HS-27A (cell line): ENCODE measurements around the gene TGFB2.
A peak's percentile ranks its signal among the peaks of the same experiment; 100 is the strongest.

ENCODE experiments used
- DNase-seq: peaks from one replicate; pipeline ENCODE4 v3.0.0-alpha.2; 2012; ENCODE audit warnings: low read depth, missing footprints

TGFB2 gene

DNA sequence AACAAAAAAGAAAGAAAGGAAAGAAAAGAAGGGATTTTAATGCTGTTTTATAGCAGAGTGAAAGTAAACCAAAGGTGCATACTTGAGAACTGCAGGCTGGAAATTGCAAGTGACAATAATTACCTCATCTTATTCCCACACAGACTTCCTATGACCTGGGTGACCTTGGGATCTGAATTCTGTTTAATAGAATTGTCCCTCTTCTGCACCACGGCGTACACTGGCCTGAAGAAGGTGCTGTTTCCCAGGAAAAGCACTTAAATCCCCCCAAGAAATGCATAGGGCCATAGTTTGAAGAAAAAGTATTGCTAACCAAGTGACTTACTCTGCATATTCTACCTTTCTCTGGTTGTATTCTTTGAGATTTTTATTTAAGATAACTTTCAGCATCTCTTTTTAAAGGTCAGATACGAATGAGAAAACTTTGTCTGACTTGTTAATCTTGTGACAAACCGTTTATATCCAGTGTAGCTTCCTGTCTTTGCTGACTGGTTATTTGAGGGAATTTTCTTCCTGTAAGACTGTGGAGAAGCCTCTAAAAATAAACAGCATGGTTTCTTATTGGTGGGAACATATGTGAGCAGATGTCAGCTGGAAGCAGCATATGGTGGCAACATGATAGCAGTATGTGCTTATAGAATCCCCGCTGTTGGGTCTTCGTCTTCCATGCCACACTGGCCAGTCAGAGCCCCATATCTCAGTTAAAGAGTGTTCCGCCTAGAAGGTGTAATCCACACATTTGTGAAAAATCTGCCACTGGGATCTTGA is 16.3 kb downstream of the TGFB2 start:
- no peak for DNase-seq

DNA sequence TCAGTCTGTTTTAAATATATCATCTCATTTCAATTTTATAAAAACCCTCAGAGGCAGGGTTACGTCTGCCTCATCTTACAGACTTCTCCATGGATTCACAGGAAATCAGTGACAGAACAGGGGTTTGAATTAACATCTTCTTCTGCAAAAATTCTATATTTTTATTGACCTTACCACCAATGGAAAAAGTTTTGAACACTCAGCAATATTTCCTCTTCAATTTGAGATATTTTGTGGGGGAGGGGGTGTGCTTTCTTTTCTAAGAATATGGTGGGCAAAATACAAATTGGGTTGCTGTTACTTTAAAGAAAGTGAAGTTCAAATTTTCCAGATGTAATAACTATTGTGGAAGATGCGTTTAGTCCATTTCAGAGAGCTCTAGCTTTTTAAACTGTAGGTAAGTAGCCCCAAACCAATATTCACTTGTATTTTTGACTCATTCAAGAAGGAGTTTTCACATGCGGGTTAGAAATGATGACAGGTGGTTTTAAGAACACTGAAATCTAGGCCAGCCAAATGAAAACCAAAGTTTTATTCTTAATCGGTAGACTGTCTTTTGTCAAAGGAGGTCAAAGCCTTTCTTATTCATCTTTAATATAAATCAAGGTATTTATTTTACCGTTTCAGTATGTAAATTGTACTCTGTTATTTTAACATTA is 17.4 kb downstream of the TGFB2 start:
- no peak for DNase-seq

DNA sequence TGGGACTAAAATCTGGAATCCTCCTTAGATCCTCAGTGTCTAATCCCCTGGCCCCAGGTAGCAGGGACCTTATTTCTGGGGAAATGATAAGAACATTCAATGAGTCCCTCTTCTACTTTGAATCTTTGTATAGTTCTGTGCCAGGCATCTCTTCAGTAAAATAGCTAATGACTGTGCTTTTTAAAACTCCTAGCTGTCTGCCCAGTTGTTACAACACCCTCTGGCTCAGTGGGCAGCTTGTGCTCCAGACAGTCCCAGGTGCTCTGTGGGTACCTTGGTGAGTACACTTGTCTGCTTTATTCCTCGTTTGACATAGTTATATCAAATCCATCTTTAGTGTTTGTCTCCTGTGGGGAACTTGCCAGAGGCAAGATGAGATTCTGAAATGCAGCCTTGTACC is 18.0 kb downstream of the TGFB2 start:
- DNase-seq: no peak

DNA sequence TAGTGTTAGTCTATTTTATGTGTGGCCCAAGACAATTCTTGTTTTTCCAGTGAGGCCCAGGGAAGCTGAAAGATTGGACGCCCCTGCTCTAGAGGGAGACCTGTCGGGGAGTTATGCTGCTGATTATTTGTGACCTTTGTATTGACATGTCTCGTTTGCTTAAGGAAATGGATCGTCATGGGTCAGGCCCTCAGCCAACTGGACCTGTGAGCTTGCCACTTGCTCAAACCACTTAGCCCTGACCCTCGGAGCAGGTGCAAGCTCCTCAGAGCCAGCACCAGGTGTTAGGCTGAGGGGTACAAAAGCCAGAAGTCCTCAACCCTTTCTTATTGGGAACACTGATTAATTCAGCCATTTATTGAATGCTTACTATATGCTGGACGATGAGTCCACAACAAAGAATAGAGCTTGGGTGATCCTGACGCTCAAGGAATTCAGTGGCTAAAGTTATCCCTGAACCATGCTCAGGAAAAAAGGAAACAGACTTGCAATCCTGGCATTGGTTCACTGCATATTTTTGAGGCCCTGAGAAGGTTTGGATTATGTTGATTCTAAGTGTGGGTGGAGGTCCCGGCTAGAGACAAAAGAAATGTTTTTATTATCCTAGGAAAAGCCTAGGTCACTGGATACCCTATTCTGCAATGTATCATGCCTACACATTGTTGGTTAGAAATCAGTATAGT is 19.0 kb downstream of the TGFB2 start:
- DNase-seq: no peak

DNA sequence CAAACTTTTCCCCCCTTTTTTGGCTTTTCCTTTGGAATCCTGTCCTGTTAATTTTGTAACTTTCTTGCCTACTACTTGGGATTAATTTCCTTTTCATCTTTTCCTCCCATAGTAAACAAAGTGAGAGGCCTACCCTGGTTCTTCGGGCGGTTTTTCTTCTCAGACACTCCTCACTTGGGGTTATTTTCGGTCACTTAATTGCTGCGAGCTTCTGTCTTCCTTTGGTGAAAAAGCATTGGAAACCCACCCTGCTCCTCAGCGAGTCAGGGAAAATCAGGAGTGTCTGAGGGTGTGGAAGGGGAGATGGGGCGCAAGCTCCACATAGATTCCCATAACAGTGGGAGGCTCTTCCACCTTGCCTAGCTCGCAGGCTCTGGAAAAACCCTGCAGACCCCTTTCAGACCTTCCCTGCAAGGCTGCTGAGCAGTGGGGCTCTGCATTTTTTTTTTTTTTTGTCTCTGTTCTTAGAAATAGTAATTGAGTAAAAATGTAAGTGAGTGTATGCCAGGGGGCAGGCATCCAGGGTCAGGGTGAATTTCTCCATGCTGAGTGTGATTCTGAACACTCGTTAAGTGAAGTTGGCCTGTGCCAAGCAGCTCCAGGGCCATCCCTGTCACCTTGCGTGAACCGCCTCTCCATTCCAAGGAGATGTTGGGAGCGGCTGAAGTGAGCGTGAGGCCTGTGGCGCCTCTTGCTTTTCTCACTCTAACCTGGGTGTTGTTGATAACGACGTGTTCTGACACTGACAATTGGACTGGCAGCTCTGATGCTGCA is 20.3 kb downstream of the TGFB2 start:
- no peak for DNase-seq

DNA sequence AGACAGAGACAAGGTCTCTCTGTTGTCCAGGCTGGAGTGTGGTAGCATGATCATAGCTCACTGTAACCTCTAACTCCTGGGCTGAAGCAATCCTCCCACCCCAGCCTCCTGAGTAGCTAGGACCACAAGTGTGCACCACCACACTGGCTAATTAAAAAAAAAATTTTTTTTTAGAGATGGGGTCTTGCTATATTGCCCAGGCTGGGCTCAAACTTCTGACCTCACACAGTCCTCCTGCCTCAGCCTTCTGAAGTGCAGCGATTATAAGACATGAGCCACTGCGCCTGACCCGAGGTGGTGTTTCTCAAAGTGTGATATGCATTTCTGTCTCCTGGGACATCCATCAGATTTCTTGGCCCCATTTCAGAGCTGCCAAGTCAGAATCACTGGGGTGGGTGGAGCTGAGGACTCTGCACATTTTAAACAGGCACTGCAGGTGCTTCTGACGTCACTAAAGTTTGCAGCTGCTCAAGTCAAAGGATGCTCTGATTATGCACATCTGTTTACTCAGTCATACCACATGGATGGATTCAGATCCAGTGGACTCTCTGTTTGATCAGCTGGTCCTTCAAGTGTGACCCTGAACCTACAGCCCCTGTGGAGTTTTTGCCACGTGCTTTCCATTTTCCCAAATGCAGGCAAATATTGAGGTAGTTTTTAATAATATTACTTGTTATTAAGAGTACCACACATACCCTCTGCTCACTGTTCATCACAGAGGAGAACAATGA is 21.4 kb downstream of the TGFB2 start:
- DNase-seq: no peak

DNA sequence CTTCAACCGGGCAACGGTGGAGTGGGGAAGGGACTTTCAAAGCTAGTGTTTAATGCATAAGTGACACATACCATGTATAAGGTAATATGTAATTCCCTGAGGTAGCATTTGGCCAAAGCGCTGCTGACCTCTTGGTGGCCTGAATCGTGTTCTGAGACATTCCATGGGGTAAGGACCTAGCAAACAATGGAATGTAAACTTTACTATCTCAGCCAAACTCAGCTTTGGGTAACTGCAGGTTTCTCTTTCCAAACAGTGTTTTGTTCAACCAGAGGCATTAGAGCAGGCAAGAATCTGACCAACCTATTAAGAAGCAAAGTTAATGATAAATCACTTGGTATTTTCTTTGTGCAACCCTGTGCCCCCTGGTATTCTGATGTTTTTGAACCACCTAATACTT is 22.0 kb downstream of the TGFB2 start:
- no peak for DNase-seq

DNA sequence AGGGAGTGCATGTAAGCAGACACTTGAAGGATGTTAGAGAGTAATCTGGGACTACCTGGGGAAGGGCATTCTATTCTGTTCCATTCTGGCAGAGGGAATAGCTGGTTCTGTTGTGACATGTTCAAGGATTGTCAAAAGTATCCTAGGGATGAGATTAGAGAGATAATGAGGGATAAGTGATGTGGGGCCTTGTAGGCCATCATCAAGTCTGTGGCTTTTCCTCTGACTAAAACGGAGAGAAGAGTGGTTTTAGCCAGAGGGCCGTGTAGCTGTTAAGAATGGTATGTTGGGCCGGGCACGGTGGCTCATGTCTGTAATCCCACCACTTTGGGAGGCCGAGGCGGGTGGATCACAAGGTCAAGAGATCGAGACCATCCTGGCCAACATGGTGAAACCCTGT is 23.6 kb downstream of the TGFB2 start:
- DNase-seq: no peak

DNA sequence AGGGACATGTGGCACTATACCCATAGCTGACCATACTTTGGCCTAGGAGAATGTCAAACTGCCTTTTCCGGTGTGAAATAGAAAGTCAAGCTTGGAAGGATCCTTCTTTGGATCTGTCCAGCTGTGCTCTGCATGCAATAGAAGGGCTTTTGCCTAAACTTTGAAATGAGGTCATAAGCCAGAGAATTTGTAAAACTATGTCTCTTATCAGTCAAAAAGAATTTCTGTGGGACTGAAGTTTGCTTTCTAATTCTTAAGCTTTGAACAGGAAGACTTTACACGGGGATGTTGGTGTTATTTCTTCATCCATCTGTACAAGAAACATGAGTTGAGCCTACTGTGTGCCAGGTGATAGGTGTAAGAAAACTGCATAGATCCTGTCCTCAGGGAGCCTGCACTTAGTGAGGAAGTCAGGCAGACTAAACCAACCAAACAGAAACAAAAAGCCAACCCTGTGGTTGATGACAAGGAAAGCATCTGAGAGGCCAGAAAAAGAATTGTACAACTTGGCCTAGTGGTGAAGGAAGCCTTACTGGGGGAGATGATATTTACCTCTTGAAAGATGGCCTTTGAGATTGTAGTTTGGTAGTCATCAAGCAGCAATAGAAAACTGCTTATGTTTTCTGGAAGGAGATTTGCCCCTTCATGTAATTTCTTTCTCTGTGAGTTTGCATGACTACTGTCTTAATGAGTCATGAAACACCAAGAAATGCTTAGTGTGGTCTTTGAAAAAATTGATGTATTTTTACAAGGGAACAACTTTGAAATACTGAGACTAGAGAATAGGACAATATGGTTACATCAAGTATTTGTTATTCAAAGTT is 24.8 kb downstream of the TGFB2 start:
- DNase-seq: no peak

DNA sequence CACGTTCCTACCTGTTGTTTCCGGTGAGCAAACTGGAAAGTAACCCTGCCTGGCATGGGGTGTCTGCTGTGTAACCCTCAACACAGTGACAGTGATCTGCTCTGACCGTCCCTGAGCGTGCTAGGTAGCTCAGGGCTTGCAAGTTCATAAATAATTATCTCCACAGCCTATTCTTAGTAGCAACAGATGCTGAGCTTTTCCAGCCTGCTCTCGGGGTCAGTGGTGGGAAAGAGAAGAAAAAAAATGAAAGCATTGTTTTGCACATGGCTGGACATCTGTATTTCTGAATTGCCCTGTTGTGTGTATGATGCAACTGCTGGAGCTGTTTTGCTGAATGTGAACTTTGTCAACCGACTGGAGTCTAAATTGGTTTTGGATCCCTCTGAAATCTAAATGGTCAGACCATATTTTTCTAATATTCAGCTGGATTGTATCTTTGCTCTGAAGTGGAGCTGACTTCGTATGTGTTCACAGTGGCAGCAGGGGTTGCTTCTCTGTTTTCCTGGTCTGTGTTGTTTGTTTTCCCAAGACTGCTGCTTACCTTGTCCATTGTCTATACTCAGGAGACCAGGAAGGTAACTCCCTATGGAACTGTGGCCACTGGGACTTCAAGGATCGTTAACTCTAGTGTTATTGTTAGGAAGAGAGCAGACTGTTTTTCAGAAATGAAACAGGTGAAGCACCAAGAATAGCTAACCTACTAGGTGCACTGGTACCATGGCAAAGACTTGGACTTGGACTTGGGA is 27.0 kb downstream of the TGFB2 start:
- DNase-seq: no peak

DNA sequence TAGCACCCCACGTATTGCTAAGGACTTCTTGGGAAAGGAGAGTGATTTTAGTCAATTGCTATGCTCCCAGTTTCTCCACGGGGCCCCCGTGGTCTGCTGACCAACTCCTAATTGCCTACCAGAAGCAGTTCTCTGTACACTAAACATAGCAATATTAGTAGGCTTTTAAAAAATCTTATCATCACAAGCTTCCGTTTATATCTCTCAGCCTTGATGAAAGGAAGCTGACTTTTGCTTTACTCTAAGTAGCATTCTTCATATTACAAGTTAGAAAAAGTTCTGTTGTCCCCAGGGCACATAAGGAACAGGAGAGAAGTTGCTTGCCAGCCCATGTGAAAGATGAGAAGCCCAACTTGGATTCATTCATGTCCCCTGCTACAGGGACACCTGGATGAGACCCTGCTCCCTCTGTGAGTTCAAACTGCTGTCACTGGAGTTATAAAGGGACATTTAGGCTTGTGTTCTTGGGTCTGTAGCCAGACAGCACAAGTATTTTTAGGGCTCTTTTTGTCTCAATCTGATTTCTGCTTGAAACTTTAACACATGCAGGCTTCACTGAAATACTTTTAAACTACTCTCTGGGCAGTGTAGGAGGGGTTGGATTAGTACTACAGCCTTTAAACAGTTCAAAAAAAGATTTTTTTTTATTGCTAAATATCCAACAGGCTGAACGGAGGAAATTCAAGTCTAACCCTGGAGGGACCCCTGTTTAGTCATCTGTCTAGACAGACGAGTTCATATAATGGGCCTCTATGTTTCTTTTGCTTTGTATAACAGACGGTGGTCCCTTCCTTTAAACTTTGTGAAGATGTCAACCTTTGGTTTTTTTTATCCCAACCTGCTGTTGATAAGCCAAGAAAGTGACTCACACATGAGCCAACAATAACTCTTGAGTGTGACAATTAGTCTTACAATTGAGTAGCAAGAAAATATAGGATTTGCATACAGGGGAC is 29.5 kb downstream of the TGFB2 start:
- no peak for DNase-seq

DNA sequence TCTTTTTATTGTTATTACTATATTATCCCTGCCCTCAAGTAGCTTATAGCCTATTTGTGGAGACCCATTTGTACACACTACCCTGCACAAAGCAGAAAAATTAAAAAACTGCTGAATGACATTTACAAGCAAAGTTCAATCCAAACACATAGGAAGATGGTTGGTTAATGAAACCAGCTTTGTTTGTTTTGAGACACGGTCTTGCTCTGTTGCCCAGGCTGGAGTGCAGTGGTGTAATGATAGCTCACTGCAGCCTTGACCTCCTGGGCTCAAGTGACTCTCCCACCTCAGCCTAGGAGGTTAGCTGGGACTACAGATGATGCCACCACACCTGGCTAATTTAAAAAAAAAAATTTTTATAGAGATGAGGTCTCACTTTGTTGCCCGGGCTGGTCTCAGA is 31.6 kb downstream of the TGFB2 start:
- DNase-seq: no peak

DNA sequence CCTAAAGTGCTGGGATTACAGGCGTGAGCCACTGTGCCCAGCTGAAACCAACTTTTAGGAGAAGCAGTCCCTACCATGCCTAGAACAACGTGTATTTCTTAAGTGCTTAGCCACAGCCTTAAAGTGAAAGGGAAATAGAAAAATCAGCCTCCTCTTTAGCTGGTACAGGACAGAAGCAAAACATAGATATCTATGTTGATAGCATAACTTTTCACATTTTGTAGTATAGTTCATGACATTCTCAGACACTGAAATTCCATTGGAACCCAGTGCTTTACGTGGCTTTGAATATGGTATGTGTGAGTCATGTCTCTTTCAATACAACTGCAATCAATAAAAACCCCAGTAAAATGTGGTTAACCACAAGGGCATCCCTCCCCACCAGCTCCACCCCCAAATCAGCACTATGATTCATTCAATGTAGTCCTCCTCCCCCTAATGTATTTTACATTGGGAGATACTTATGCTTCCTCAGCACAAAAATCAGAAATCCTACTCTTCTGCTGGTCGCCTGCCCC is 32.1 kb downstream of the TGFB2 start:
- peak; percentile 89 for DNase-seq

DNA sequence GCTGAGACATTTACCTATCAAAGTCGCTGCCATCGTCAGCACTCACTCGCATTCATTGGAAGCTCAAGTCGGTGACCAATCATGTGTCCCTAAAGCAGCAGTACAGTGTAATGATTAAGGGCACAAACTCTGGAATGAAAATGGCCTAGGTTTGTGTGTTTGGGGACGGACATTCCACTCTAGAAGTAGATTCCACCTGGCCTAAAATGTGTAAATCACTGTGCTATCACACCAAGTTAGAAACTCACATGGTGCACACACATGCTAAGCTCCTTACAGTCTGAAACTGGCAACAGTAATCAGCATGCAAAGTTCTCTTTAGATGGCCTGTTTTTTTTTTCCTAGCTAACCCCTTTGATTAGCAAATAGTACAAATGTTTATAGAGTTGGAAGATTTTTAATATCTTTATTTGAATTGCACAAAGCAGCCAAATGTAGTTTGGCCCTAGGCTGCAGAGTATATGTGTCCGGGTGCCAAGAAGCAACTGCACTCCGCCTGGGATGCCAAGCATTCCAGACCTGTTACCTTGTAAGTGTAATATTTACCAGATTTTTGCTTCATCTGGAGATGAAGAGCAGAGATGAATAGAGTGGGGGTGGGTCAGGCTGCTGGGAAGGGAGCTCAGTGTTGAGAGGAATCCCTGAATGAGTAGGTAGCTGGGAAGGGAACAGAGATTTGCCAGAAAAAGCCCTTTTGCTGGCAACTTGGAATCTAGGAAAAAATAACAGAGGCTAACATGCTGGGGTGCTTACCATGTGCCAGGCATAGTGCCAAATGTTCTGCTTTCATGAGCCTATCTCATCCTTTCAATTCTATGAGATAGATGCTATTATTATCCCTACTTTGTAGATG is 35.2 kb downstream of the TGFB2 start:
- peak; percentile 73 for DNase-seq

DNA sequence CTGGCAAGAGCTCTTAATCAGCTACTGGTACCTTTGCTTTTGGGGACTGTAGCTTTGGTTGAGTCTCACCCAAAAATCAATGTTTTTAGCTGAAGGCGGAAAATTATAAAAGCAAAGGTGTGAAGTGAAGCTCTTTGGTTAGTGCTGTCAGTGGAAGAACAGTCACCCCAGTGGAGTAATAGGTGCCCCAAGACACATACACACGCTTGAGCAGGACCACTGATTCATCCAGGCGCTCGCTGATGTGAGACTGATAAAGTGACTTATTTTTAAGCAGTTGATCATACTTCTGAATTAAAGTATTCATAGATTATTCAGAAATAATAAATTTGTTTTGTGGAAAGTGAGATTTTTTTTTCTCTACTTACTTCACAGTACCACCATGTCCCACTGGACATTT is 37.1 kb downstream of the TGFB2 start:
- no peak for DNase-seq

DNA sequence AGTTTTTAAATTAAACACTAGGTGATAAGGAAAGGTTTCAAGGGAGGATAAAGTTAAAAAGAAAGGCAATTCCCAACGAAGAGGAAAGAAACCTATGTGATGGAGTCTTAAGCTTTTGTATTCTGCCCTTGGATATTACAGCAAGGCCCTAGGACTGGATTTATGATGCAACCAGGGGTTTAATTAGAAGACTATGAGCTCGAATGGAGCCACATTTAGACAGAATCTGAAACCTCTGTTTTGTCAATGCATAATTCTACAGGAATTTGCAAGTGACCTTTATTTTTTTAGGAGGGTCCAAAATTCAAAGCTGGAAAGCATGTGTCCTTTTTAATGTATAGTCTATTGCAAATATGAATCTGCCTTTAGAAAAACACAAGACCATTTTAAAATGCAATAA is 37.9 kb downstream of the TGFB2 start:
- no peak for DNase-seq

DNA sequence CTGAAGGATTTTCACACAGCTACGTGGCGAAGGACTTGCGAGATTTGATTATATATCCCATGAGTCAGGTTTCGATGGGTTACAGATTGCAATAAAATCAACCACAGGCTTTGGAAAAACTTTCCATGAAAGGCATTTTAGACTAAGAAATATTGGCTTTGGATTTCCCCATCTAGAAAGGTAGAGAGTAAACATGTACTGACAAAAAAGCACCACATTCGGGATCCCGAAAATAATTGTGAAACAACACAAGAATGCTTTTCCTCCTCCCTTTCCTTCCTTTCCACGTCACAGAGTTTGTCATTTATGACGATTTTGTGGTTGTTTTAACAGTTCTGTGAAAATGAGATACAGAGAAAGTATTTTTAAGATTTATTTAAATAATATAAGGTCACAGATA is 38.5 kb downstream of the TGFB2 start:
- no peak for DNase-seq

DNA sequence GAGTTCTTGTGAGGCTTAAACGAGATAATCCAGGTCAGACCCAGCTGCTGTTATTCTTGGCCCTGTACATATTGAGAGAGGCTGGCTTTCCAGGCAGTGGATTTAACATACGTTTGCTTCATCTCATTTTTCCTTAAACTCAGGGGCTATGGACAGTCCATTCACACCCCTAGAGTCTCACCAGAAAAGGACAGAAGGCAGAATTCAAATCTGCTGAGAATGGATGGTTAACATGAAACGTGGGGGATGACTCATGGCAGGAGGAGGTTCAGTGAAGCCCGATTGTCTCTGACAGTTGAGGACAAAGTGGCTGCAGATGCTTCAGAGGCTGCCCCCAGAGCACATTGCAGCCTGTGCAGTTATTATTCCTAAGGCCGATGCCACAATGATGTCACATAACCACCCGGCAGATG is 39.5 kb downstream of the TGFB2 start:
- no peak for DNase-seq
